GM21447 (cell line): ENCODE results near the gene KLHL29.

Experiments used
- ATAC-seq: cut with Tn5 transposase; IDR thresholded peaks from one replicate; pipeline ENCODE4 v1.9.1; 2021; ENCODE audit not compliant: unreplicated experiment

Gene KLHL29

DNA sequence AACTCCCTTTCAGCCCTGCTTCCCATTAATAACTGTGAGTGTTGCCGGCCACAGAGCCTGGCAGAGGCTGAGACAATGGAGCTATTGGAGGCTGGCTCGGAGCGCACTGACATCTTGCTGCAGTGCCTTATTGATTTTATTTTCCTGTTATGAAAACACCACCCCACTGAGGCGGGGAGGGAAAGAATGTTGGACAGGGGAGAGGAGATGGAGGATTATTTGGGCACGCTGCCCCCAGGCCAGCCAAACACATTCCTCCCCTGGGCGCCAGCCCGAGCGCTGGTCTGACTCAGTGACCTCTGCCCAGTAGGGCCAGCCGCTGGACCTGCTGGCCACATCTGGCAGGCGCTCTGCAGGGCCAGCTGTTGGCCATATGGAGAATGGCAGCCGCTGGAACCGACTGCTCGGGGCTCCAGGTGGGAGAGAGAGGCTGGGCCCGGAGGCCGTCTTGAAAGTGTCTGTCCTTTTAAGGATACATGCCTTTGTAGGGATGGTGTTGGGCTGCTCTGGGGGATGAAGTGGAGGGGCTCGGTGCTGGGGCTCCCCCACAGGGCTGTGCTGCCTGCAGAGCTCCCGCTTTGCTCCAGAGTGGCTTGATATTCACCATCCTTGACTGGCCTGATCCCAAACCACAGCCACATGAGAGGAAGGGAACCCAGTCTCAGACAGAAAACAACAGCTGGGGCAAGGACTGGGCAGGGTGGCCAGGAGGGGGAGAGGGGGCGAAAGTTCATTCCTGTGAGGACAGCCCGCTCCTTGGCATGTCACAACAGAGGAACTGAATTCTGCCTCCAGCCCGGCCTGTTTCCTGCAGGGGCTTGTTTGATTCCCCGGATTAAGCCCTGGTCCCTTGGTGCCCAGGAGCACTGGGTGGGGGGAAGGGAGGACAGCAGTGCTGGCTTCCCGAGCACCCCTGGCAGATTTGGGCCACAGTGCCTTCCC lies 179.0 kb downstream of the KLHL29 start:
- ATAC-seq: no peak

DNA sequence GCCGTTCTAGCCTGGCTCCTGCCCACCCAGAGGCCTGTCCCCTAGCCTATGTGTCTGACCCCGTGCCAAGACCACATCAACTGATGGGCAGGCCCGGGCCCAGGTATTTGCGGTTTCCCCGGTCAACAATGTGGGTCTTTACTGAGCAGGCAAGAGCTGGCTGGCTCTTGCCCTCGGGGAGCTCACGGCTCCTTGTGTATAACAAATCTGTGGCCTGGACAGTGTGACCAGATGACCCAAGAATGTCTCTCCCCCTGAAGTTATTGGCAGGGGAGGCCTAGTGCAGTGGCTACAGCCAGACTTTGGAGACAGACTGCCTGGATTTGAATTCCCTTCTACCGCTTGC lies 179.6 kb downstream of the KLHL29 start:
- no peak for ATAC-seq

DNA sequence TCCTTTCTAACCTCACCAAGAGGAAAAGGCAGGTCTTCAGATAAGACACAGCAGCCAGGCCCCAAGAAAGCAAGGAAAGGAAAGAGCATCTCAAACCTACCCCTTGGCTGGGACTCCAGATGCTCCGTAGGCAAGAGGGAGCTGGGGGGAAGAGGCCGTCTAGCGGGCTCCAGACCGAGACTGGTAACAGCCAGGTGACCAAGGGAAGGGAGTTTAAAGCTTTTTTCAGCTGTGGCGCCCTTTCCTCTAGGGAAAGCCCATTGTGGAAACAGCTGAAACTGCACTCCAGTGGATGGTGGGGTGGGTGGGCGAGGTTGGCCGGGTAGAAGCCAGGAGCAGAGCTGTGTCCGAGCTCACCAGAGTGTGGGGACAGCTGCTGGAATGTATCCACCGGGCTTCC lies 180.4 kb downstream of the KLHL29 start:
- ATAC-seq: no peak

DNA sequence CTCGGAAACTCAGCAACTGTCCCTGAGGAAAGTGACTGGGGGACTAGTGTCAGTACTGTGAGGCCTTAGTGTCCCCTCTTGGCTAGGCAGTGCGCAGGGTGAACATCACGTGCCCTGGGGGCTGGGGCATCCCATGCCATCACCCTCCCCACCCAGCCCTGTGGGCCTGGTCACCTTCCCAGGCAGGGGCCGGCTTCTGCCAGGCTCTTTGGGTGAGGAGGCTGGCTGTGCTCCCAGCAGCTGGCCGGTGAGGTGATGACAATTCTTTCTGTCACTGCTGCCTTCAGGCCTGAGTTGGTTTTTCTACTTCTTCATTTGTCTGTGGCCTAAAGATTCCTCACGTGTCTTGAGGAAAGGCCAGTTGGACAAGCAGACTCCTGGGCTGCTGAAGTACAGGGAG lies 180.8 kb downstream of the KLHL29 start:
- ATAC-seq: no peak

DNA sequence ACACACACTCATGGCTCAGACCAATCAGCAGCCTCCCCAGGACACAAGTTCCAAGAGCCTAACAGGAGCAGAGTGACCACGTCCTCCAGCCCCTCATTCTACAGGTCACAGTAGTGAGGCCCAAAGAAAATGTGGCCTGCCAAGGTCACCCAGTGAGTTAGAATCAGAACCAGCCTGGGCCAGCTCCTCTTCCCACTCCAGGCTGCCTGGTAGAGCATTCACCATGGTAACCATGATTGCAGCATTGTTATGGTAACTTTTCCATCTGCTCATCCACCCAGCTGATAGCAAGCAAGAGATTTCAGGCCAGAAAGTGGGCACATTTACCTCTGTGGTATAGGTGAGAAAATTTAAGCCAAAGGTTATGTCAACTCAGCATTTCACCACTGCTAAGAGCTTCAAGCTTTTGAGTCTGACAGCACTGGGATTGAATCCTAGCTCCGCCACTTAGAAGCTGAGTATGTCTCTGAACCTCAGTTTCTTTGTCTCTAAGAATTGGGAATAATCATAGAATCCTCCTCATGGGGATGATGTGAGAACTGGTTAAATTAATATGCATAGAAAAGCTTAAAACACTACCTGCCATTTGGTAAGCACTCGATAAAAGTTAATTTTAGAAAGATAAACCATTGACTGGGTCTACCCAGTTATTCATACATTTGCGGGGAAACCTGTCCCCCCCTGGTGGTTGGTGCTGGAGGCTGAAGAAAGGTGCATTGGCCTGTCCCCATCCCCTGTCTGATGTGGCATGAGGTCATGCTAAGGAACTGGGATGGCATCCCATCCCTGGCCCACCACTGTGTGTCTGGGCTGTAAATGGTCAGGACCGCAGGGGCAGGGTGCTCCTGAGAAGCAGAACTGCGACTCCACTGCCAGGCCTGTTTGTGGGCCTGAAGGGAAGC lies 181.5 kb downstream of the KLHL29 start:
- ATAC-seq: no peak

DNA sequence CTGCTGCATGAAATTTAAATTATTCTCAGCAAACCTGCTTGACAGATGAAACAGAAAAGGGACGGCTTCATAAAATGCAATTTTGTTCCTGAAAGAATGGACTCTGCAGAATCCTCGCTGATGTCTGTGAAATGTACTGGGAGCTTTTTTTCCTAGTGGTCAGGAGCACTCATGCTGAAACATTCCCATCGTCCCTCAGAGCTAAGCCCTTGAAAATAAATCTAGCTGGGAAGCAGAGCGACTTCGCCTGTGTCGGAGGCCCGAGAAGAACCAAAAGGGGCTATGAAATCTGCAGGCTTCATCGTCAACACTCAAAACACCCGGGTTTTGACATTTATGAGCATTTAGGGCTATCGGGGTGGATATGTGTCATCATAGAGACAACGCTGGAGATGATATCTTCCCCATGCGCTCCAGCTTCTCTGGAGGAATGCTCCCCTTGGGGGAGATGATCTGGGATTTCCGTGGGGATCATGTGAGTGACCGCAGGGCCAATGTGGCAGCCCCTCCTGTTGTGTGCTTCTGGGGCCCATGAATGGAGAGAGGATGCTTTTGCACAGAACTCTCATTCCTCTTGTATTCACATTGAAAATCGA lies 182.3 kb downstream of the KLHL29 start:
- ATAC-seq: no peak

DNA sequence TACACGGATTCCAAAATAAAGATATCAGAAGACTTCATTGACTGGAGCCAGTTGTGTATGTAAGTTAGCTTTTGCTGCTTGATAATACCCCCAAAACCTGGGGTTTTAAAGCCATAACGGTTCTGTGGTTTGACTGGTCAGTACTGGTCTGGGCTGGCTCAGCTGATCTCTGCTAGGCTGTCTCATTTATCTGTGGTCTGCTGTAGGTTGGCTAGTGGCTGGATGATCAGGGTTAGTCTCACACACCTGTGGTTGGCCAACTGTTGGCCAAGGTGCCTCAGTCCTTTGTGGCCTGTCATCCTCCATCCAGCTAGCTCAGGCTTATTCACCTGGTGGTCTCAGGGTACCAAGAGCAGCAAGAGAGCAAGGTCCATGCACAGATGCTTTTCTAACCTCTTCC lies 183.2 kb downstream of the KLHL29 start:
- ATAC-seq: no peak

DNA sequence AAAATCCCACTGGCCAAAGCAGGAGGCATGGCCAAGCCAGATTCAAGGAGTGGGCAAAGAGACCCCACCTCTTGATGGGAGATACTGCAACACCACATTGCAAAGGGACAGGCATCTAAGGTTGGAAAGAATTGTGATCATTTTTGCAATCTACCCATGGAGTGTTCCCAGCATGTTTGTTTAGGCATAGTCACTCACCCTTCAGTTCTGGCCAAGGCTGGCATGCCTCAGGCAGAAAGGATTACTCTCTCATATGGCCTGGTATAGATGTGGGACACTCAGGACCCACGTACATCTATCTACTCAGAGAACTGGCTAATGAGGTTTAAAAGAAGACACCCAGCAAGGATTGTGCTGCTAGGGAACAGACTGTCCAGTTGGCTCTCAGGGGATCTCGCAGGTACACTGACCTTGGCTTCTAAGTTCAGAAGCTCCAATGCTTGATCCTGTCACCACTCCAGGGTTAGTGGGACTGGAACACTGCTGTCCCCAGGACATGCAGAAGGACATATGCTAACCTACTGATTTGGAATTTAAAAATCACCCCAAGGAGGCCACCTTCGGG lies 183.7 kb downstream of the KLHL29 start:
- ATAC-seq: no peak

DNA sequence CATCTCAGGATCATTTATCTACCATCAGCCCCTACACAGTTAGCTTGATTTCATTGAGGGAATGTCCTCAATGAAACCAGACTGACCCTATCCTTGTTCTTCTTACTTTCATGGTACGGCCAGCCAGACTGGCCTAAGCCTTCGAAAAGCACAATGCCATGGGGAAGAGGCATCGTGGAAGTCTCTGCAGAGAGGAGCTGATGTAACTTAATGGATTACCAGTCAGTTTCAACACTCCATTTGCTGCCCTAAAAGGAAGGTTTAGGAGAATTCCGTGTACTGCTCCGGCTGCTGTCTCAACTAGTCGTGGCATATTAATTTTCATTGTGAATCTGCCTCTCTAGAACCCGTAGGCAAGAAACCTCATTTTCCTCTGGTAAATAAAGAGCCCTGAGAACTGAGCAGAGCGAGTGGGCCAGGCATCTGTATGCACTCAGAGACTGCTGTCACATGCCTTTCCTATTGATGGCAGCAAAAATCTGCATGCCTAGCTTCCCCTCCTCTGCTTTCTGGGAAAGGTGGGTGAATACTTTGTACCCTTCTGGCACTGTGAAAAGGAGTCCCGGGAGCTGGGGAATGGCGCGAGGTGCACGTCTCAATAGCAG lies 184.9 kb downstream of the KLHL29 start:
- no peak for ATAC-seq

DNA sequence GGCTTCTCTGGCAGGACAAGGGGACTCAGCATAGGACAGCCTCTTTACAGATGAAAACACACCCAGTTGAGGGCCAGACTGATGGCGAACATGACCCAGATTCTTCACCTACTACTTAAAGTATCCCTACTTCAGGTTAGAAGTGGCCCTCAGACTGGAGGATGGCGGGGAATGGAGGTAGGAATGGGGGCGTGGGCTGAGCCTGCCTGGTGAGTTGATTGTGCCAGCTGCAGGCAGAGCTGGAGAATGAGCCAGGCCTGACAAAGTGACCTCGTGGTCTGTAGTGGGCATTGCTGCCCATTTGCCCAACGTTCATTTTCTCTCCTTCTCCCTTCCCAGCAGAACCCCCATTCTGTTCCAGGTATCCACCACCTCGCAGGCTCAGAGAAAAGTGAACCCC lies 186.1 kb downstream of the KLHL29 start:
- ATAC-seq: no peak

DNA sequence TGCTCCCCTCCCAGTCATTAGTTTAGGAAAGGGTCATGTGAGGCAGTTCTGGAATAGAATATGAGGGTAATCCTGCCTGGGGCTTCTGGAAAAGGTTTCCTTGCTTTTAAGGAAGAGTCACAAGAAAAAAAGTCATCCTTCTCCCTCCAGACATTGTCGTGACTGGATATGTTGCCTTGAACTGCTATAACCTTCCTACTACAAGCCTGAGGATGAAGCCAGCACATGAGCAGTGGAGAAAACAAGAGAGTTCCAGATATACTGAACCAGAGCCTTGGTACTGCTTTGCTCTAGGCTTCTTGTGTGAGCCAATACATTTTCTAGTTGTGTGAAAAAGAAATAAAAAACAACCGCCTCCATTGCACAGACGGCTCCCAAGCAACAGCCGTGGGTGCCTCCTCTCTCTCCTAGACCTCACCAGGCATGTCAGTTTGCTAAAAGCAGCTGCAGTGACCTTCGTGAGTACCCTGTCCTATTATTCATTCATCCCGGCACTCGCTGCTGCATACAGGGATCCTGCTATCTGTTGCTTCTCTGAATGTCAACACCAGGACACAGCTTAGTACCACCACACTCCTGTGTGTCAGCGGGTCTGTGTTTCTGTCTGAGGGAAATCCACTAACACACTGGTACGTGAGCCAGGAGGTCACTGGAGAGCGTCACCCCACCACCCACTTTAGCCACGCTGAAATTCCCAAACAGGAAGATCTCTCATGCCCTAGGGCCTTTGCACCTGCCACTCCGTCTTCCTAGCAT lies 186.7 kb downstream of the KLHL29 start:
- no peak for ATAC-seq

DNA sequence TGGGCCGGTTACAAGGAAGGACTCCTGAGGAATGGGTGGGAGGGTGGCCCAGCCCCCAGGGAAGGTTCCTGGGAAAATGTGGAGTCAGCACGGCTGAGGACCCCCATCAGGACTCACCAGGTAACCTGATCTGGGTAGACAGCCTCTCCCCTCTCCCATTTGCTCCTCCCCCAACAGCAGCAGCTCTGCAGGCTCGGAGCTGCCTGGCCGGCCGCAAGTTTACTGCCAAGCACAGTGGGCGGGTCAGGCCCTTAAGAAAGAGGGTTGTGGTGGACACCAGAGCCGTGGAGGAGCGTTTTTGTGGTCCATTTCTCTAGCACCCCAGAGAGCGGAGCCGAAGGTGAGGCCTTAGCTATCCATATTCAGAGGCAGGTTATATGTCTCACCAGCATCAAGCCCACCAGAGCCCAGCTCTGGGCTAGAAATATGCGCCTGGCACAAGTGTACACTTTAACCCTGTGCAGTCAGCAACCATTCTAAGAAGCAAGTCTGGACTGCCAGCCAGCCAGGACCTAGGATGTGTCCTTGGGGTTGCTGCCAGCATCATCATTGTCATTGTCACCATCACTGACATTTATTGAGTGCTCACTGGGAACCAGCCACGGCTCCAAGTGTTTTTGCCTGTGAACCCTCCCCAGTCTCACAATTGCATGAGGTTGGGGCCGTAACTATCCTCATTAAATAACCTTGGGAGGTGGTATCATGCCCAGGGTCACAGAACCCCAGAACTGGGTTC lies 190.1 kb downstream of the KLHL29 start:
- ATAC-seq: no peak

DNA sequence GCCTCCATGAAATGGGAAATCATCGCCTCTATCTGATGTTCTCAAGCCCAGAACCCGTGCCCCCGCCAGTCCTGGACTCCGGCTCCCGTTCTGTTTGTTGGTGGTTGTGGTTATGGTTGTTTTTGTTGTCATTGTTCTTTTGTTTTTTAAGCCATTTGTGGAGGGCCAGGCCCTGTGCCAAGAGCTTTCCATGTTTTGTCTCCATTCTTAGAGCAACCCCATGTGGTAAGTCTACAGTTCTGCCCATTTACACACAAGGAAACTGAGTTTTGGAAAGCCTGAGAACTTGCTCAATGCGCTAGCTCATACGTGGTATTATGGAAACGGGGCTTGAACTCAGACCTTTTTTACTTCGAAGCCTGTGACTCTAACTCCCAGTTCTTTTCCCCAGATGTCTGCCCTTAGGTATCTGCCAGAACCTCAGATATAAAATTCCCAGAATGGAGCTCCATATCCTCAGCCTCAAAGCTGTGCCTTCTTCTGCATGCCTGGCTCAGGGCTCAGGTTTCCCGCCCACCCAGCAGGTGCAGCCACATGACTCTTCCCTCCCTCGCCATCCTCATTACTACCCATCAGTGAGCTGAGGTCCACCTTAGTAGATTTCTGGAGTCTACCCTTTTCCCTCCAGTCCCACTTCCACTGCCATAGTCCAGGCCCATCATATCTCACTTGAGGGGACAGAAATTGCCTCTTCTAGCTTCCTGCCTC lies 194.1 kb downstream of the KLHL29 start:
- no peak for ATAC-seq

DNA sequence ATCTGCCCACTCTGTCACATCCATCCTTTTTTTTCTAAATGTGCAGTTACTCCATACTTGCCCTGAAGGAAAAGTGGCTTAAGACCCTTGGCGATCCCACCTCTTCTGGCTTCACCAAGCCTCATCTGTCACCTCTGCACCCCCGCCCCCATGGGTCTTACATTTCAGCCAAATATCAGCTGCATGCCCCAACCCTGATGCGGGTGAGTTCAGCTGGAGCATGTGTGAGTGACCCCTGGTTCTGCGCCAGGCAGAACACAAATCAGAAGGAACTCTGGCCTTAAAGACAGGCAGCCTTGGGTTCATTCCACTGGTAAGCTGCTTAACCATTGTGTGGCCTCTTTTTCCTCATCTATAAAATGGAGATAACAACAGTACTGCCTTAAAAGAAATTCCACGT lies 194.7 kb downstream of the KLHL29 start:
- ATAC-seq: no peak

DNA sequence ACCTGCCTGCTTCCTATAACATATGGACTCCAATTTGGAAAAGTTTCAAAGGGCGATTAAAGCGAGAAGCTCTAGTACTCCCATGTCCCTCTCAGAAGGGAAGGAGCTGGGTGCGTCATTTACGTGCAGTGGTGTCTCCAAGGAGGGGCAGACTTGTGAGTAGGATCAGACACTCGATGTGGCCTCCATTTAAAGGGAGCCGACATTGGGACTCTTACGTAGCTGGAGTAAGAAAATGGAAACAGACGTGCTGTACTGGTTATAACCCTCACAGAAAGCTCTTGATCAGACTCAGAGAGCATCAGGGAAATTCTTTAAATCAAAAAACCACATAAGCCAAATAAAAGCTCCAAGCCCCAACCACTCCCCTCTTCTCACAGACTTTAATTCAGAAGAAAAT lies 198.5 kb downstream of the KLHL29 start:
- no peak for ATAC-seq

DNA sequence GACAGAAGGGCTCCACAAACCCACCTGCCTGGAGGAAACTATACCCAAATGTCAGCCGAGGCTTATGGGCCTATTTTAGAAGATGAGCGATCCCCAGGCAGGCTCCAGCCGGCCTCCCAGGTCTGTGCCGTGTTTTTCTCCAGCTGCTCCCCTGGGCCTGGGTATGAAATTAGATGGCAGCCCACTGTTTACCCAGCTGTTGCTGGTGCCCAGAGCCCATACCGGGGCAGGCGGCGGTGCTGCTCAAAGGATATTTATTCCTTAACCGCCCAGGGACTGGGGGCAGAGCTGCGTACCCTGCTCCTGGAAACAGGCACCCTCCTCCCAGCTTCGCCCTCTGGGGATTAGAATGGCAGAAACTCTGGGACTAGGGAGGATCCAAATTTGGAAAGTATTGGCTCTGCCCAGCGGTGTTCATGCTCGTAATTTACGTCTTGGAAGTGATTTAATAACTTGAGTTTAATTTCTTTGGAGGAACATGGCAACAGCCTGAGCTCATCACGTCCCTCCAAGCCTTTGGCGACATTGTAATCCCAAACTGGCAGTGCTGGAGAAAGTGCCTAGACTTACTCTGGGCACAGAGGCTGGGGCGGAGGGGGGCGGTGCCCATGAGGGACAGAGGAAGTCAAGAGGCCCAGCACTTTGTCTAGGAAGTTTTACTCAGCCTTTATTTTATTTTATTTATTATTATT lies 199.2 kb downstream of the KLHL29 start:
- no peak for ATAC-seq

DNA sequence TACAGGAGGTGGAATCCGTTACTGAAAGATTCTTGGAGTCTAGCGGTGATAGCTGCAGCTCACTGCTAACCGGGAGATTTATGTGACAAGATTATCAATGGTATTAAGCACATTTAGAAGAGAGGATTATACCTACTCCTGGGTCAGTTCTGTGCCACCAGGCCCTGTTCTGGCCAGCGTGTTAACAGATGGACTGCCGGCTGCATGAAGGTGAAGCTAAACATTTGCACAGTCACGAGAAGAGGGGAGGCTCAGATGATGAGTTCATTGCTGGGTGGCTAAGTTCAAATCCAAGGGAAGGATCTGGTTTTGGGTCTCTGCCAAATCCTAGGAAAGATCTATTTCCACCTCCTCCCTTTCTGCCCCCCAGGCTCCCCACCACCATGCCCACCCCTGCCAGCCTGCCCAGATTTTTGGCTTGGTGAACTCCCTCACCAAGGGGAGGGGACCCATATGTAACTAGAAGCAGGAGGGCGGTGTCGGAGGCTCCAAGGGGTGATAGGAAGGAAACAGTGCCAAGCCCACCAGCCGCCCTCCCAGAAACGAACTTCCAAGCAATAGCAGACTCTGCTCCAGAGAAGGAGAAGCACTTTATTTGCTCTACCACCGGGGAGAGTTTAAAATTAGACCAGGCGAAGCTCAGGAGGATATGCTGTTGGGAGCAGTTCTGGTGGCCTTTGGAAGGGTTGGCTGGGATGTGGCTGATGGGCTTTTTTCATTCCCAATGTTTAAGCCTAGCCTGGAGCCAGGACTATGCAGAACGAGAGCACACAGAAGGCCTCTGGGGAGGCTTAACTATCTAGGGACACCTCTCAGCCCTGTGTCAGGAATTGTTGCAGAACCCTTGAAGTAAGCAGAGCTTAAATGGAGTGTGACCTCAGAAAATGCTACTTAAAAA lies 200.5 kb downstream of the KLHL29 start:
- no peak for ATAC-seq
